WTC11 (cell line): Measurements from ENCODE around the gene DRC3.

ENCODE experiments used
- CBFB ChIP-seq: sonication (generic); formaldehyde crosslinking; IDR thresholded peaks from 2 replicates; pipeline ENCODE4 v1.8.1; 2022; ENCODE audit warnings: mild to moderate bottlenecking, low read depth, missing genetic modification reagents
- CTCF ChIP-seq: fragments of 200-600 bp; IDR thresholded peaks from 2 replicates; pipeline ENCODE4 v1.8.0; 2022; ENCODE audit warnings: antibody characterized with exemption
- HMGXB4 ChIP-seq: sonication (generic); formaldehyde crosslinking; IDR thresholded peaks from 2 replicates; pipeline ENCODE4 v1.8.1; 2023; ENCODE audit warnings: mild to moderate bottlenecking, moderate library complexity, missing genetic modification reagents
- IRF2 ChIP-seq: sonication (generic); formaldehyde crosslinking; IDR thresholded peaks from 2 replicates; pipeline ENCODE4 v1.8.0; 2022; ENCODE audit warnings: low read depth, missing genetic modification reagents, borderline replicate concordance
- JUN ChIP-seq: sonication (generic); formaldehyde crosslinking; IDR thresholded peaks from 2 replicates; pipeline ENCODE4 v1.8.0; 2023; ENCODE audit warnings: mild to moderate bottlenecking, missing genetic modification reagents
- OVOL2 ChIP-seq: fragments of 250-450 bp; sonication (Bioruptor Pico); IDR thresholded peaks from 2 replicates; pipeline ENCODE4 v1.9.0; 2021; ENCODE audit warnings: mild to moderate bottlenecking, borderline replicate concordance
- SP1 ChIP-seq: sonication (generic); formaldehyde crosslinking; conservative IDR thresholded peaks from 2 replicates; pipeline ENCODE4 v1.8.1; 2022; ENCODE audit warnings: missing genetic modification reagents
- TF ChIP-seq, protein P1 (sequence below): sonication (generic); formaldehyde crosslinking; IDR thresholded peaks from 2 replicates; pipeline ENCODE4 v1.8.0; 2022; ENCODE audit warnings: mild to moderate bottlenecking, missing genetic modification reagents

DNA sequence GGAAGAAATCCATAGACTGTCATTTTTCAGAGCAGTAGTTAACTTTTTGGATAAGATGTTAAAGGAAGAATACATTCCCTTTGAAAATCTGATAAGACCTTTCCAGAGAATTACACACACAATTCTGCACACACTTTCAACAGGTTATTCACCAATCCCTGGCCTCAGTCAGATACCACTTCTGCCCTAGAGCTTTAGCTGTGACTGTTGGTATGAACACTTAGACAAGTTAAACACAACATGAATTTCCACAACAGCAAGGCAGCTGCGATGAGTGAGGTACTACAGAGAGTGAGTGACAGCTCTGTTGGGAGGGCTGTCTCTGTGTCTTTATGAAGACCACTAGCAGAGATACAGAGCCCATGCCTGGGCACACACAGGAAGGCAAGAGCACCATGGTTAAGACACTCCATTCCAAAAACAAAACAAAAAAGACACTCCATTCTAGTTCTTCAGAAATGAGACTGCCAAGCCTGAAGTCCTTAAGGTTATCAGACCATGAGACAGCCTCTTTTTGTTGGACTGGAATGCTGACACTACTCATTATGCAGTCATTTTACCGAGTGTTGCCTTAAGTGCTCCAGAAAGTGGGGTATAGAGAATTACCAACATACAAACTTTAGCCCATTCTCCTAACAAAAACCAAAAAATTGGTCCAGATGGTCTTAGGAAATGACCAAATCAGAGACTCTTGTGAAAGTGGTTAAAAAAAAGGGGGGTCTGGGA, 42.8 kb upstream of the DRC3 start:
- TF ChIP-seq CTCF (no peak), JUN (no peak), HMGXB4 (CRISPR knock-in tag) (no peak), SP1 (CRISPR knock-in tag) (no peak), OVOL2 (CRISPR knock-in tag) (no peak), CBFB (CRISPR knock-in tag) (no peak), IRF2 (no peak)
- TF ChIP-seq, protein P1, sequence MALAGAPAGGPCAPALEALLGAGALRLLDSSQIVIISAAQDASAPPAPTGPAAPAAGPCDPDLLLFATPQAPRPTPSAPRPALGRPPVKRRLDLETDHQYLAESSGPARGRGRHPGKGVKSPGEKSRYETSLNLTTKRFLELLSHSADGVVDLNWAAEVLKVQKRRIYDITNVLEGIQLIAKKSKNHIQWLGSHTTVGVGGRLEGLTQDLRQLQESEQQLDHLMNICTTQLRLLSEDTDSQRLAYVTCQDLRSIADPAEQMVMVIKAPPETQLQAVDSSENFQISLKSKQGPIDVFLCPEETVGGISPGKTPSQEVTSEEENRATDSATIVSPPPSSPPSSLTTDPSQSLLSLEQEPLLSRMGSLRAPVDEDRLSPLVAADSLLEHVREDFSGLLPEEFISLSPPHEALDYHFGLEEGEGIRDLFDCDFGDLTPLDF (CRISPR knock-in tag), result no peak
